T-cell (primary cell): ENCODE measurements around the gene CFAP92. TPM values are rescaled to one million over a fixed set of nuclear protein-coding genes. Genes with fewer than 3 reads are reported as not detected.

ENCODE experiments used
- ATAC-seq, 4 experiments: fragments of 200-7000 bp in 3 of 4; fragments of 150-1000 bp in 1 of 4; cut with Tn5 transposase; replicated peaks in 1 of 4; 1 replicate in 3 of 4; 2 replicates in 1 of 4; pipeline ENCODE4 v1.10.0; 2021; ENCODE audit warnings: moderate library complexity in 3 of 4, mild to moderate bottlenecking in 2 of 4, moderate number of reproducible peaks in 1 of 4
- CTCF ChIA-PET, 2 donors: fragments of 300-600 bp; sonication (Branson Sonifier 250); formaldehyde crosslinking; loops; one replicate each; lab custom pipeline; 2022; ENCODE audit warnings: antibody characterized with exemption in 2 of 2; lab: Charles Lee
- POLR2A ChIA-PET, 2 donors: fragments of 300-600 bp; sonication (Branson Sonifier 250); formaldehyde crosslinking; loops; one replicate each; lab custom pipeline; 2022; ENCODE audit warnings: antibody characterized with exemption in 2 of 2; lab: Charles Lee
- DNase-seq, 35 experiments: peaks; one replicate each; pipeline versions ENCODE4 v3.0.0 to v3.0.0-alpha.2; 2013 to 2023
- H3K27ac ChIP-seq: one replicate; pipeline ENCODE4 v1.5.1; 2013; ENCODE audit warnings: low read length
- H3K27me3 ChIP-seq, 2 experiments: replicated peaks in 1 of 2; 1 replicate in 1 of 2; 2 replicates in 1 of 2; pipeline versions ENCODE4 v1.6.1 to v1.7.0; 2013; ENCODE audit warnings: low read length in 1 of 2, mixed read lengths in 1 of 2; ENCODE audit not compliant: control insufficient read depth in 2 of 2, insufficient read depth in 2 of 2; ENCODE audit errors: extremely low read depth in 1 of 2
- H3K36me3 ChIP-seq, 2 donors: 1 replicate in 1 of 2; 2 replicates in 1 of 2; pipeline versions ENCODE4 v1.6.1 to v1.7.0; 2013; ENCODE audit warnings: low read length in 1 of 2; ENCODE audit not compliant: control insufficient read depth in 2 of 2, insufficient read depth in 1 of 2; ENCODE audit errors: extremely low read depth in 1 of 2
- H3K4me1 ChIP-seq, 2 experiments: 1 replicate in 1 of 2; 2 replicates in 1 of 2; pipeline versions ENCODE4 v1.6.1 to v1.7.0; 2013; ENCODE audit warnings: low read length in 2 of 2, mixed read lengths in 1 of 2; ENCODE audit not compliant: insufficient read depth in 2 of 2, control insufficient read depth in 1 of 2; ENCODE audit errors: extremely low read depth in 1 of 2
- H3K4me3 ChIP-seq, 2 donors: 1 replicate in 1 of 2; 2 replicates in 1 of 2; pipeline versions ENCODE4 v1.5.1 to v1.7.0; 2013; ENCODE audit warnings: mild to moderate bottlenecking in 2 of 2, low read length in 1 of 2, moderate library complexity in 1 of 2; ENCODE audit not compliant: control insufficient read depth in 1 of 2; ENCODE audit errors: extremely low read depth in 1 of 2
- H3K9me3 ChIP-seq: 2 replicates; pipeline ENCODE4 v1.7.0; 2013
- H3K27ac Mint-ChIP-seq, 2 donors: one replicate each; pipeline ENCODE4 v1.8.0; 2020 to 2021; ENCODE audit warnings: mild to moderate bottlenecking in 2 of 2, mixed read lengths in 2 of 2
- H3K27me3 Mint-ChIP-seq, 2 donors: one replicate each; pipeline ENCODE4 v1.8.0; 2021 to 2022; ENCODE audit warnings: mixed read lengths in 2 of 2
- H3K36me3 Mint-ChIP-seq: one replicate; pipeline ENCODE4 v1.8.0; 2021; ENCODE audit warnings: mixed read lengths
- H3K4me1 Mint-ChIP-seq, 3 donors: one replicate each; pipeline ENCODE4 v1.8.0; 2020 to 2022; ENCODE audit warnings: mixed read lengths in 3 of 3, mild to moderate bottlenecking in 1 of 3
- H3K4me3 Mint-ChIP-seq, 3 donors: one replicate each; pipeline ENCODE4 v1.8.0; 2020 to 2022; ENCODE audit warnings: mild to moderate bottlenecking in 3 of 3, mixed read lengths in 3 of 3, moderate library complexity in 3 of 3
- H3K9me3 Mint-ChIP-seq, 3 donors: one replicate each; pipeline ENCODE4 v1.8.0; 2020 to 2022; ENCODE audit warnings: mixed read lengths in 3 of 3
- WGBS: methylation state at CpG from one replicate; pipeline ENCODE4 v1.1.5; 2013; ENCODE audit warnings: missing lambda C conversion rate; ENCODE audit not compliant: insufficient coverage; 5-methylcytosine and 5-hydroxymethylcytosine counted together
- total RNA-seq, 35 experiments: library from RNA in 6 of 35; stranded (reverse) in 6 of 35; fragments of 120-200 nt in 1 of 35; gene quantifications; one replicate each; pipeline versions ENCODE4 v1.2.1 to v1.2.4 and lab custom pipeline; 2013 to 2026

CFAP92 gene
- total RNA-seq, 5 donors from 2014 or later (not counting 1 experiment from before 2014, with no cell fraction given), result 0.13 to 0.49 (median 0.26) TPM

- DNase-seq (no peak), ATAC-seq (no peak)
- POLR2A ChIA-PET, result interaction anchor here in 1 of 2 donors (0.5 kb wide), 1 partner anchor 389 kb away, joined by 3 read pairs; no protein-coding TSS in a partner anchor
- Histone ChIP-seq H3K4me1 (no peaks in the 10 kb centered on the region), H3K9me3 (no peaks in the 10 kb centered on the region), H3K4me3 (no peak overlapping the region), H3K27ac (no peak overlapping the region), H3K36me3 (no peaks in the 10 kb centered on the region), H3K27me3 (no peaks in the 10 kb centered on the region)
- no peak overlapping the region for H3K4me3 Mint-ChIP-seq
- 73% methylated on average over 8 of the region's 9 CpGs for WGBS
- no peaks in the 10 kb centered on the region for H3K36me3 Mint-ChIP-seq
- peaks cover 0 to 1% of the 10 kb centered on the region in 2 donors for H3K27me3 Mint-ChIP-seq
- H3K4me1 Mint-ChIP-seq, result peaks cover 0 to 4% (median 0%) of the 10 kb centered on the region in 3 donors
- no peak overlapping the region for H3K27ac Mint-ChIP-seq
- CTCF ChIA-PET, result no interaction called here
- H3K9me3 Mint-ChIP-seq, result no peaks in the 10 kb centered on the region
These were observed 10.4 kb downstream of the CFAP92 start for GRCh38 chr3:128983293-128984069.

DNA sequence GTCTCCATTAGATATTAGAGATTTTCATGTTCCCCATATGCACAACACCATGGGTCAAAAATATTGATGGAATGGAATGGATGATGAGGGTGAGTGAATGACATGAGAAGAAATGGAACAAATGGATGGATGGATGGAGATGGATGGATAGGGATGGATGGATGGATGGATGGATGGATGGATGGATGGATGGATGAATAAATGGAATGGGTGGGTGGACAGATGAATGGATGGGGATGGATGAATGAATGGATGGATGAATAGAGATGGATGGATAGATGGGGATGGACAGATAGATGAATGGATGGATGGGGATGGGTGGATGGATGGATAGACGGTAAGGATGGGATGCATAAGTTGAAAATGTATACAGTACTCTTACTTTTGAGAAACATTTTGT, 18.6 kb downstream of the CFAP92 start:
- H3K4me3 Mint-ChIP-seq, result no peak overlapping the region
- no CpG with 5 or more reads among the region's 1 CpG for WGBS
- no peak overlapping the region for H3K27ac ChIP-seq
- H3K27me3 Mint-ChIP-seq, result peaks cover 3% of the 10 kb centered on the region in 2 donors
- H3K4me1 ChIP-seq, result no peaks in the 10 kb centered on the region
- H3K27ac Mint-ChIP-seq, result no peak overlapping the region
- H3K27me3 ChIP-seq, result peaks cover 0 to 4% of the 10 kb centered on the region in 2 experiments
- H3K9me3 Mint-ChIP-seq, result no peaks in the 10 kb centered on the region
- peaks cover under 1% of the 10 kb centered on the region in 3 donors for H3K4me1 Mint-ChIP-seq
- POLR2A ChIA-PET, result no interaction called here
- no peaks in the 10 kb centered on the region for H3K36me3 ChIP-seq
- H3K4me3 ChIP-seq, result no peak overlapping the region
- ATAC-seq (no peak), DNase-seq (no peak)
- CTCF ChIA-PET, result no interaction called here
- H3K36me3 Mint-ChIP-seq, result no peaks in the 10 kb centered on the region
- no peaks in the 10 kb centered on the region for H3K9me3 ChIP-seq

- no peak overlapping the region for H3K27ac ChIP-seq
- peaks cover 2 to 3% of the 10 kb centered on the region in 2 donors for H3K27me3 Mint-ChIP-seq
- CTCF ChIA-PET, result no interaction called here
These were observed 19.8 kb downstream of the CFAP92 start for GRCh38 chr3:128973988-128974564.

DNA sequence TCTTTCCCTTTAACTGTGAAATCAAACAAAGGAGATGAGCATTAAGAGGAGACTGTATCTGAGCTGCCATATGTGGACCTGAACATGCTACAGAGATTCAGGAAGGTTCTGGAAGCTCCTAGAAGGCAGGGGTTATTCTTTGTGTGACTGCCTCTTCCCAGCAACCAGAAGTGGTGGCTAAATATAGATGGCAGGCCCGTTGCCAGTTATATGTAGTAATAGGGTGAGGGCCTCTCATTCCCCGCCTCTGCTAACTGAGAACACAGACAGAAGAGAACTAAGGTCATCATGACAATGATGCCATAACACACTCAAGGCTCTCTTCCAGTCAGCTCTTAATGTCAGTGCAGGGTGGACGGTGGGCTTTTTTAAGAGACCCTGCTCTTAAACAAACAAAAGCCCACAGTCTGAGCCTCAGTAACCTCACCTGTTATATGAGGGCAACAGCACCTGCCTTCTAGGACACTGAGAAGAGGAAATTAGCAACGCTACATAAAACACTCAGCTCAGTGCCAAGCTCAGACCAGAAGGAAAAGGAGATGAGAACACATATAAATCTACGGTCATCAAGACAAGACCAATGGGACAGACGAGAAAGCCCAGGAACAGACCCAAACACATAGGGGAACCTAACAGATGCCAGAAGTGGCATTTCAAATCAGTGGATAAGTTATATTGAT, 22.3 kb downstream of the CFAP92 start:
- Mint-ChIP-seq H3K4me3 (no peak overlapping the region), H3K9me3 (no peaks in the 10 kb centered on the region), H3K4me1 (peaks cover 3 to 9% (median 7%) of the 10 kb centered on the region in 3 donors), H3K27ac (no peak overlapping the region), H3K27me3 (peaks cover 0 to 2% of the 10 kb centered on the region in 2 donors), H3K36me3 (no peaks in the 10 kb centered on the region)
- Histone ChIP-seq H3K9me3 (no peaks in the 10 kb centered on the region), H3K36me3 (no peaks in the 10 kb centered on the region), H3K27ac (no peak overlapping the region), H3K4me3 (no peak overlapping the region), H3K4me1 (no peaks in the 10 kb centered on the region), H3K27me3 (peaks cover 0 to 9% of the 10 kb centered on the region in 2 experiments)
- ATAC-seq, result no peak
- ChIA-PET CTCF (interaction anchor here (0.6 to 4.9 kb wide), 15 partner anchors 24 to 274 kb away, joined by 3 to 75 read pairs (median 7); no protein-coding TSS in a partner anchor), POLR2A (no interaction called here)
- DNase-seq, result no peak
- WGBS, result 100% methylated on average over 2 of the region's 6 CpGs

More at GRCh38 chr3:128973988-128974564, 19.8 kb downstream of the CFAP92 start:
- Mint-ChIP-seq H3K9me3 (no peaks in the 10 kb centered on the region), H3K4me3 (no peak overlapping the region), H3K27ac (no peak overlapping the region), H3K4me1 (peaks cover 3 to 9% (median 7%) of the 10 kb centered on the region in 3 donors), H3K36me3 (no peaks in the 10 kb centered on the region)
- no peaks in the 10 kb centered on the region for H3K36me3 ChIP-seq
- H3K4me3 ChIP-seq, result no peak overlapping the region
- ATAC-seq (no peak), DNase-seq (no peak)
- peaks cover 0 to 9% of the 10 kb centered on the region in 2 experiments for H3K27me3 ChIP-seq
- no peaks in the 10 kb centered on the region for H3K4me1 ChIP-seq
- no peaks in the 10 kb centered on the region for H3K9me3 ChIP-seq
- WGBS, result 40% methylated on average over 1 of the region's 5 CpGs
- POLR2A ChIA-PET, result no interaction called here

DNA sequence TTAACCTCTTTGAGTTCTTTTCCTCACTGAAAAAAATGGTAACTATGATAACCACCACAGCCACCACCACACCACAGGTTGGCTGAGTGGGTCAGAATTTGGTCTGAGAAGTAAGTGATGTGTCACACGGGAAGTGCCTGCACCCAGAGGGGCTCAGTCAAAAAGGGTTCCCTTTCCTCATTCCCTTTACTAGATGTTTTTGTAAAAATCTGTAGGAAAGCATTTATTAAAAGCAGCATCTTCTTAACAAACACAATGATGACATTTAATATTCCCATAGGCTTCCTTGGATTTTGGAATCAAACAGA, 23.2 kb downstream of the CFAP92 start:
- Histone ChIP-seq H3K27ac (no peak overlapping the region), H3K9me3 (no peaks in the 10 kb centered on the region), H3K27me3 (peaks cover 0 to 9% of the 10 kb centered on the region in 2 experiments), H3K4me1 (no peaks in the 10 kb centered on the region), H3K4me3 (no peak overlapping the region), H3K36me3 (no peaks in the 10 kb centered on the region)
- WGBS, result no CpG with 5 or more reads among the region's 1 CpG
- peaks cover 0 to 2% of the 10 kb centered on the region in 2 donors for H3K27me3 Mint-ChIP-seq
- H3K4me3 Mint-ChIP-seq, result no peak overlapping the region
- no peaks in the 10 kb centered on the region for H3K36me3 Mint-ChIP-seq
- POLR2A ChIA-PET, result interaction anchor here in 1 of 2 donors (1.3 kb wide), 1 partner anchor 345 kb away, joined by 4 read pairs; a partner anchor contains a TSS
- no peak overlapping the region for H3K27ac Mint-ChIP-seq
- CTCF ChIA-PET, result interaction anchor here (0.6 to 4.9 kb wide), 42 partner anchors 12 to 709 kb away, joined by 3 to 75 read pairs (median 4); partner anchors contain the start of genes COPG1 (in 2 of the 2) and CFAP92 (in 1 of the 2)
- no peaks in the 10 kb centered on the region for H3K9me3 Mint-ChIP-seq
- ATAC-seq (no peak), DNase-seq (no peak)
- H3K4me1 Mint-ChIP-seq, result peaks cover 3 to 9% (median 7%) of the 10 kb centered on the region in 3 donors
